GM19238 (cell line): ENCODE measurements around the gene TMIE.

Source experiments
- DNase-seq: peaks from one replicate; pipeline ENCODE4 v3.0.0; 2011; ENCODE audit warnings: low spot score; ENCODE audit not compliant: insufficient read length

TMIE gene

DNA sequence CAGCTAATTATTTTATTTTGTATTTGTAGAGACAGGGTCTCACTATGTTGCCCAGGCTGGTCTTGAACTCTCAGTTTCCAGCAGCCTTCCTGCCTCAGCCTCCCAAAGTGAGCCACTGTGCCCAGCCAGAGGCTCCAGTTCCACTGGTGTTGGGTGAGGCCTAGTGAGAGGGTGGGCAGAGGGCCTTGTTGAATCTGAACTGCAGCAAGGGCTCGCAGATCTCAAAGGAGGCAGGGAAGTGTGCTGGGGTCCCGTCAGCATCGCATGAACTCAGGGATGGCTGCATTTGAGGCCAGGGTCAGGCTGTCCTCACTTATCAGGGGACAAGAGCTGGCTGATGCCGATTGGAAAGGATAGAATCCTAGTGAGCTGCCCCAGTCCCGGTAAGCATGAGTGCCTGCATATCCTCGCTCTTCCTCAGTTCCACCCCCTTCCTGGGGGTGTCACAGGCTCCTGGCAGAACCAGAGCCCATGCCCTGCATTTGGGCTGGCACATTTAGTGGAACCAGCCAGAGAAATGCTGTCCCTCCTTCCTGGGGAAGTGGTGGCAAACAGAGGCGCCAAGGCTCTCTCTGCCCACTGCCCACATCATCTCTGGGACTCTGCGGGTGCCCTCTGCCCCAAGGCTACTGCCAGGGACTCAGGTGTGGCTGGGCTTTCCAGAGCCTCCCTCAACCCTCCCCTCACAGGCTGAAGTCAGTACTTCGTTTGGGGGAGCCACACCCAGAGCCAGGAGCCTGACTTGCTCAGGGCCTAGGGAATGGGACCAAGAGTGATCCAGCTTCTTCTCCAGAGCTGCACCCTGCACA is 31.8 kb upstream of the TMIE start:
- no peak for DNase-seq

DNA sequence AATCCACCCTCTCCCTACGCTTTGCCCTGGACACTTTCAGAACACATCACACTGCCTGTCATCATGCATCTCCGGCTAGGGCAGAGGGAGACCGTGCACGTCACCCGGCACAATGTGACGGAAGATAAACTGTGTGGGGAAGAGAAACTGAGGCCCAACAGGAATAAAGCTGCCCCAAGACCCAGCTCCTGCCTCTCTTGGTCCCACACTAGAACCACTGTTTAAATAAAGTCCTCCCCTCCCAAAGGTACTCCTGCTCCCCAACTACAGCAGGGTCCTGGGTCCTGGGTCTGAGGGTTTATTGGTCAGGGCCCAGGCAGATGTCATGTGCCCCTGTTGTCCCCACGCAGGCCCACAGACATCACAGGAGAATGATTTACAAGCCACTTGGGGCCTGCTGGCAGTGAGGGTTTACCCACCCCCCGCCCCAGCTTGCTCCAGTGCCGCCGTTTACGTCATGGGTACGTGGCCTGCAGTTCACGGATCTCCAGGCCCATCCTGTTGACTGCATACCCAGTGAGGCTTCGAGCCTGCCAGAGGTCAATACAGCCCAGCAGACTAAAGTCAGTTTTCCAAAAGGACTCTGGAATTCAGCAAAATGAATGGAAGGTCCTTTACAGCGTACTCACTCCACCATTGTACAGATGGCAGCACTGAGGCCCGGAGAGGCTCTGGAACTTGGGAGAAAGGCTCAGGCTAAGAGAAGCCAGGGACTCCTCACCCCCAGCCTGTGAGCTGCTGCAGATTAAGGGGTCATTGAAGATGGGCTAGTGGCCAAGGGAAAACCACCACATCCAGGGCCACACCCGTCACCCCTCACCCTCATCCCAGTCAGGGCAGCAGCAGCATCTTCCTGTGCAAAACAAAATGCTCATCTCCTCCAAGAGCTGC is 30.9 kb upstream of the TMIE start:
- DNase-seq, result no peak

DNA sequence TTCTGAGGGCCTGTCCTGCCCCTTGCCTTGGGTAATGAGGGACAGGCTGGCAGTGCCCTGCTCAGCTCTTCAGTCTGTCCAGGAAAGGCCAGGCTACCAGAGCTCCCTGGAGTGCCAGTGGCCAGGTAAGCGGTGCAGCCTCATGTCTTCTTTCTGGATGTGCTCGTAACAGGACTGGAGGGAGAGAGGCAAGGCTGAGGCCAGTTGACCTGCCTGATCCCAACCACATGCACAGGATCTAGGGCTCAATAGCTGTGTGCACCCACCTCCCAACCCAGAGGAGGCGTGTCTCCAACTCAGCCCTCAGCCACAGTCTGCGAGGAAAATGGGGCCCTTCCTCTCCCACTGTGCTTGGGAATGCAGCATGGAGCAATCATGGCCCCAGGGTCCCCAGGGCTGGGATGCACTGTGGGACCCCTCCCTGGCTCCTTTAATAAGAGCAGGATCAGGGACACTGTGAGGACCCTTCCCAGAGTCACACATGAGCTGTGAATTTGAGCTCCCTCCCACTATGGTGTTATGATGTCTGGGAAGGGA is 30.2 kb upstream of the TMIE start:
- DNase-seq, result no peak

DNA sequence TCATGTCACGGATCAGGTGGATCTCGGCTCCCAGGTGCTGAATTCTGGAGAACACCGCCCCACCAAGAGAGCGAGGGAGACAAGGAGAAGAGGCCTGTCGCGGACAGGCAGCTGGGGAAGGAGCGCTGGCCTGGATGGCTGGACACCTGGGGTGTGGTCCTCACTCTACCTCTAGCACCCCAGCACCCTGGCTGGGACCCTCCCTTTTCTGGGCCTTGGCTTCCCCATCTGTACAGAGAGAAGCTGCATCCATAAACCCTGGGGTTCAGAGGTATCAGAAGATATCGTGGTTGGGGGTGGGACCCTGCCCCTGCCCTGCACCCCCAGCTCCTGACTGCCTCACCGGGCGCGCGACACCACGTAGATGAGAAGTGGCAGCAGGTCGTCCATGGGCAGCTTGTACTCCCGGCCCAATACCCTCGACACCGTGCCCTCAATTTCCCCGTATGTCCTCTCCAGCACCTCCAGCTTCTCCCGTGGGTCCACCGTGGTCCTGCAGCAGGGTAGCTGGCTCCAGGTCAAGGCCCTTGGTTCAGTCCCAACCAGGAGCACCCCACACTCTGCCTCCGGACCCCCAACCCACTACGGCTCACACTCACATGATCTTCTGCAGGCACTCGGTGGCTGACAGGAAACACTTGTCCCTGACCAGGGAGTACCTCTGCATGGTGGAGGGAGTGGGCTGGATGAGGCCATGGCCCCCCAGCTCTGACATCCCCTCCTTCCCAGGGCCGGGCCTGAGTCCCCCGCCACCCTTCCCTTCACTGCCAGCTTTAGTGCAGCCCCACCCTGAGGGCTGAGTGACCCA is 29.4 kb upstream of the TMIE start:
- no peak for DNase-seq

DNA sequence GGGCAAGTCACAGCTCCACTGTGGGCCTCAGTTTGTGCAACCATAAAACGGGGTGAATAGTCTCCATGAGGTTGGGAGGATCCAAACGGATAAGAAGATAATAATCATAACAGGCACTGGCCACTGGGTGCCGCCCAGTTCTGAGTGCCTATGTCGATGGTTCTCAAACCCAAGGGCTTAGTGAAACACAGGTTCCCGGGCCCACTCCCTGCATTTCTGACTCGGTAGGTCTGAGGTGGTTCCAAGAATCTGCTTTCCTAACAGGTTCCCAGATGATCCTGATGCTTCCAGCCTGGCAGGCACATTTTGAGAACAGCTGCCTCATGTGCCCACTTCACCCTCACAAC is 28.9 kb upstream of the TMIE start:
- no peak for DNase-seq

DNA sequence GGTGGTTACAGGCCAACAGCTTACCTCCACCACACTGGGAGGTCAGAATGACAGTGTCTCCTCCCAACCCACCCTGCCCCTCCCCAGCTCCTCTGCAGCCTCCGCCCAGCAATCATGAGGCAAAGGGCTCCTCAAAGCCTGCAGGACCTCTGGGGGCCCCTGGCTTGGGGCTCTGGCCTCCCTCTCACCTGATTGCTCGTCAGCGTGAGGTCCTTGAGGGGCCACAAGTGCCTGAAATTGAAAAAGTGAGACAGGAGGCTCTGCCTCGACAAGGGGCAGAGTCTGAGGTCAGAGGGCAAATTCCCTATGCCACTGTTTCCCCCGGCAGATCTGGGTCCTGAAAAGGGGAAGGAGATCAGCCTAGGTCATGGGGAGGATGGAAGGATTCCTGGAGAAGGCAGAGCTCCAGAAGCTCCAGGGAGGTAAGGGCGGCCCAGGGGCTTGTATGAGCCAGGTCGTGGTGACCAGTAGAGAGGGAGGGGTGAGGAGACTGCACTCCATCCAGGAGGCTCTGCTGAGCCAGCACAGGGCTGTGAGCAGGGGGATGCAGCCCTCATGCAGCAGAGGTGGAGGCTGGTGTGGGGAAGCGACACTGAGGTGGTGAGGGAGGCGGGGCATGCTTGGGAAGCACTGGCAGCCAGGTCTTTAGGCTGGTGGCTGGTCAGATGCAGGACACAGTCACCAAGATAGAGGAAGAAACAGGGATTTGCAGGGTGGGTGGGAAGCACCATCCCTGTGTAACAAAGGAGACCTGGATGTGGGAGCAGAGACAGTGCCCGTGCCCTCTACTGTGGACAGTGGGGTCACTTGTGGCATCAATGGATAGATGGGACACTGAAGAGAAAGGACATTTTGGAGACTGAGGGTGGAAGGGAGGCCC is 27.8 kb upstream of the TMIE start:
- DNase-seq, result no peak

DNA sequence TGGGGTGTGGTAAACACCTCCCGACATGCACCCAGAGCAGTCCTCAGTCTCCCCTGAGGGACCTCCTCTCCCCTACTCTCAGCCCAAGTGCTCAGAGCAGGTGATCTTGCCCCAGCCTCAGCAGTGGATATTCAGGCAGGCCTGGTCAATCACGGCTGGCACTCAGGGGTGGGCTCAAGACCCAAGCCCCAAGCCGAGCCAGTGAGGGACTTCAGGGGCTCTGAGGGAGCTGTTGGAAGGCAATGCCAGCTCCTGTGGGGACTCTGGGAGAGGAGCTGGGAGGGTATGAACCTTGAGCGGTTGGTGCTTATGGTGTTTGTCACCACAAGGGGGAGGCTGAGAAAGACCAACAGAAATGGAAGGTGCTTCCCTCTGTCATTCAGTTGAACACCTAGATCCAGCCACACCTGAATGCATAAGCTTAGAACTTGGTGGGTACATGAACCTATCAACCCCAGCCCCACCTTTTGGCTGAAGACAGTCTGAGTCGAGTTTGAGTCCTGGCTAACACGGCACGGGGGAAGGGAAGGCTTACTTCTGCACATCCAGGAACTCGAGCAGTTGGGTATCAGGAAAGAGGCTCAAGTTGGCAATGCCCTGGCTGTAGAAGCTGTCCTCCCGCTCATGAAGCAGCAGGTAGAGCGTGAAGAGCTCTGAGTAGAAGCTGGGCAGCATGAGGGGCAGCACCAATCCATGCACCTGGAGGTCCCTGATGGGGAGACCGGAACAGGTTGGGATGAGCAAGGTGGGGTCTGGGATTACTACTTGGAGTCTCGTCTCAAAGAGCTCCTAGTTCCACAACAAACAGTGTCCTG is 27.0 kb upstream of the TMIE start:
- DNase-seq, result no peak

DNA sequence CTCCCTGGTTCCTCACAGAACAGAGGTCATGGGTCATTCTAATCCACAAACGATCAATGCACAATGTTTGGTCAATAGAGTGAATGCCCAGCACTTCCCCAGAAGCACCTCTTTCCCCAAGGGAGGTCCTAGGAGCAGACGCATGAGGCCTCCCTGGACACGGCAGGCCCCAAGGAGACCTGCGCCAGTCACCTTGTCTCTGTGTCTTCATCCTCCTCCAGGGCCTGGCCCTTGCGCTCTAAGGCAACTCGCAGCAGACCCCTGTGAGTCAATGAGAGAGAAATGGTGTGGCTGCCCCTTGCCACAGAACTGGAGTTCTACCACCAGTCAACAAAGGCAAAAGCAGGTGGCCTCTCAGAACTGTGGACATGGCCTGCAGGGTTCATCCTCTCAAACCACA is 25.8 kb upstream of the TMIE start:
- DNase-seq, result no peak

DNA sequence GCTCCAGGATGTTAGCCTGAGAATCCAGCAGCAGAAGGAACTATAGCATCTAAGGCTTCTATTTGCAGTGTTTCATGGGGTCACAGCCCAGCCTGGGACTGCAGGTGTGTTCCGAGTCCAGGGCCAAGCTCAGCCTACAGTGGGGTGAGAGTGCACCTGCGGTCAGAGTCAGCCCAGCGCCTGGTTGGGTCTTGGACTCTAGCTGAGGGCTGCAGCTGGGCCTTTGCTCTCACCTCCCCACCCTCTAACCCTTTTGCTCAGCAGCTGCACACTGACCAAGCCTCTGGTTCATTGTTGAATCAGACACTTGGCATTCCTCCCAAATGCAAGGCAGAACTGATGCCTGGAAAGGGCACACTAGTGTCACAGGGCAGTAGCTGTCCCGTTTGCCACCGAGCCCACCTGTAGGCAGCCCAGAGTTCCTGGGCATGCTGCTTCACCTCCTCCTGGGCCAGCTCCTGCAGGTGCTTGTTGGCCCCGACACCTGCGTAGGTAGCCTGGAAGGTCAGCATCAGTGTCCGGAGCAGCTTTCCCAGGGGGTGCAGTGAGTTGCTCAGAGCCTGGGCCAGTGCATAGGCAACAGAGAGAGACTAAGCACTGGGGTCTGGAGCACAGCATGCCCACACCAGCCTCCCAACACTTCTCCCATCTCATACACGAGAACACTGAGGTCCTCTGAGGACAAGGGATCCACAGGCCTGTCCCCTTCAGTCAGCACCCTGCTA is 25.2 kb upstream of the TMIE start:
- no peak for DNase-seq

DNA sequence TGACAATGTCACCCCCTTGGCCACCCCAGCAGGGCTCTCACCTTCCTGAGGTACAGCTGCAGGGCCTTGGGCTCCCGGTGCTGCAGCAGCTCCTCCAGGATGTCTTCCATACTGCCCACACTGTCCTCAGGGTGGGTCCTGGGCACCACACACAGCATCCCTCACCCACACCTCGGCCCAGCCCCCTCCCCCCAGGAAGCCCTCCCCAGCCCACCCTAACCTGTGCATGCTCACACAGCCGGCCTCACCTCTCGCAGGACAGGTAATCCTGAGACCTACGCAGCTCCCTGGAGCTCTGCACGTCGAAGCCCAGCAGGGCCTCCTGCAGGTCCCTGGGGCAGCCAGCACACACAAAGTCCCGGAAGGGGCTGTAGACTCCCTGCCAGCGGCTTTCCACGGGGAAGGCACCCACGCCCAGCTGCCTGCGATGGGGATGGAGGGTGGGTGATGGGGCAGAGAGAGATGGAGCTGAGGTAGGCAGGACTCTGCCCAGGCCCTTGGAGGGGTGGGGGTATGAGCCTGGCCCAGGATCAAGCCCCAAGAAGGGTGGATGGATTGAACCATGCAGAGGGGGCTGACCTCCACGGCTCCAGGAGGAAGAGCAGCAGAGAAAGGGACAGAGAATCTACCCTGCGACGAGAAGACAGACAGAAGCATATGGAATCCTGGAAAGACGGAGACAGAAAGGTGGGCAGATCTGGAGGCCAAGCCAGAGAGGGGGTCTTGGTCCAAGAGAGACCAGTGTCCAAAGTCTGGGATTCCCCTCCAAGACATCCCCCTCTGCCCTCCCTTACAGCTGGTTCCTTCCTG is 24.4 kb upstream of the TMIE start:
- DNase-seq, result no peak

DNA sequence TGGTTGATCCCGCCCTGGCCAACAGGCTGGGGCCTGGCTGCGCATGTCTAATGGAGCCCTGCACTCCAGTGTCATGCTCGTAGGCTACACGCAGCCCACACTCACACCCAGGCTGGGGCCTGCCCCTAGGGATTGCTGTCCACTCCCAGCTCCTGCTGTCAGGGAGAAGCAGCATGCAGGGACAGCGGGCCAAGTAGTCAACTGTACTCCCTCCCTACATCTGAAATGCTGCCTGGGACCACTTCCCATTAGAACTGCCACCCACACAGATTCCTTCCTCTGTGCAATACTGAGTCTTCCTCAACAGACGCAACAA is 23.8 kb upstream of the TMIE start:
- no peak for DNase-seq

DNA sequence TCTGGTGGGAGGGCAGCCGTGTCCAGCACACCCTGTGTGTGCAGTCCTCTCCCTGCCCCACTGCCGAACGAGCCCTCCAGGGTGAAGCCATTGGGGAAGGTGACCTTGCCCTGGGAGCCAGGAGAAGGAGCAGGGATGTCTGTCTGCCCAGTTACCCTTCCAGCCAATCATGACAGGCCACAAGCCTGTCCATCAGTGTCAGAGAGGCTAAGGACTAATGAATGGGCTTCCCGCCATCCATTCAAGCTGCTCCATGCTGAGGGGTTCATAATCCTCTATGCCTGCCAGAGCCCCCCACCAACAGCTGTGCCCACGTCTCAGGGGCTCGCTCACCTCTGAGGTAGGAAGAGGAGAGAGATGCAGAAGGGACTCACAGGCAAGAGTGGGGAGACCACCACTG is 22.9 kb upstream of the TMIE start:
- no peak for DNase-seq

DNA sequence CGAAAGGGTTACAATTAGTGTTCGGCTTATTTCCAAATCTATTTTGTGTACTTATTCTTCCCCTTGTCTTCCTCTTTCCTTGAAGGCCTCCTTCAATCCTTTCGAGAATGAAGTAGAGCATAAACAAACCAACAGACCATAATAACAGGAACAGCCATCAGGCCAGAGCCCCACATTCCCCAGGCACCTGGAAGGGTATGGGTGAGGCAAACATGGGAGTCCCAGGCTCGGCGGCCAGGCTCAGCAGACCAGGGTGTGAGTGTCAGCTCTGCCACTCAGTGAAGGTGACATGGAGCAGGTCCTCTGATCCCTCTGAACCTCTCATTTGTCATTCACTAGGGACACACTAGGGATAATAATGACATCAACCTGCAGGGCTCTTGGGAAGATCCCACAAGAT is 21.5 kb upstream of the TMIE start:
- DNase-seq, result no peak

DNA sequence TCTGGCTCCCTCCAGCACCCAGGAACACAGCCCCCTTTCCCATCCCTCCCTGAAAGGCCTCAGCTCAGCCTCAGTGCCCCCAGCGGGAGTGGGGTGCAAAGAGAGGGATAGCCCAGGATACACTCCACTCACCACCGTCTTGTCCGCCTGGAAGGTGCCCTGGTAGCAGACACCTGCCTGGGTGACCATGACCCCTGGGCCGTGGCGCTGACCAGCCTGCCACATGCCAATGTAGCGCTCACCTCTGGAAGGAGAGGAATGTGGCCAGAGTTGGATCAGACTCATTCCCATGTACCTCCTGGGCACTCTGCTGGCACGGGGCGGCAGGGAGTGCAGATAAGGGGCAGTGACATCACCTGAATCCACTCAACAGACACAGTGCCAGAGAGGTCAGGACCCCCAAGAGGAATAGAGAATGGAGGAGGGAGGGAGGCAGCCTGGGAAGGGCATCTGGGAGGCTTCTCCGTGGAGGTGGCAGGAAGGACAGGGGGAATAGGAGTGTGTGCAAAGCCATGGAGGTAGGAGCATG is 20.8 kb upstream of the TMIE start:
- no peak for DNase-seq

DNA sequence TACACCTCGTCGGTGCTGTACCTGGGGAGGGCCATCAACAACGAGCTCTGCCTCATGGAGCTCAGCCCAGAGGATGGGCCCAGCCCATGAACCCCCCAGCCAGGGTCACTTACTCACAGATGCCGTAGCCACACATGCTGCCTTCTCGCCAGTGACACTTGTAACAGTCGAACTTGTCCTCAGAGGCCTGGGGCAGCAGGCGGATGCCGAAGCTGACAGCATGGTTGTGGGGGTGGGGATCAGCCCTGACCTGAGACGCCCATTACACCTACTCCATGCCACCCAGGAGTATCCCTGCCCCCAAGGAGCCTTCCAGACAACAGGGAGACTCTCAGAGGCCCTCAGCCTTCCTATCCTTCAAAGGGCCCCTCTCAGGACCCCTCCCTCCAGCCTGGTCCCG is 19.8 kb upstream of the TMIE start:
- DNase-seq, result no peak

DNA sequence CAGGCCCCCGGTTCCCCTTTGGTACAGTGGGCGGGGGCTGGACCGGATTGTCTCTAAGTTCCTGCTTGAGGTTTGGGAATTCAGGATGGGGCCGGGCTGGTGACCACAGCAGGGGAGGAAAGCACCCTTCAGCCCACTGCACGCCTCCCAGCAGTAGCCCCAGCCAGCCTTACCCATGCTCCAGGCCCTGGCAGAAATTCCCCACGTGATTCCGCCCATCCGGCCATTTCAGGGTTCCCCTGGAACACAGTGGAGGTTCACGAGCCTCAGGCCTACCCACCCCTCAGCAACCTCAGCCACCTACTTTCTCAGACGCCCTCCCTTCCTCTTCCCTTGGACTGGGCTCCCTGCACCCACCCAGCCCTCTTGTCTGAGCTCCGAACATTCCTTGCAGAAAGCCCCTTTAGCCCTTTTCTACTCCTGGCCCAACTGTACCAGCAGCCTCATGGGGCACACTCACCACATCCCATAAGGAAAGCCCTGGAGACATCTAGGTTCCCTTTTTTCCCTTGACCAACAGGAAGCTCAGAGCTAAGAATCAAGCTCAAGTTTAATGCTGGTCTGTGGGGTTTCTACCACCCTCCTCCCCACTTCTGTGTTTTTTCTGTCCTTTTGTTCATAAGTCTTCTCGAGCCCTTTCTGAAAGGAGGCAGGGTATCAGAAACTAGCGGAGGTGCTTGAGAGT is 19.2 kb upstream of the TMIE start:
- no peak for DNase-seq

DNA sequence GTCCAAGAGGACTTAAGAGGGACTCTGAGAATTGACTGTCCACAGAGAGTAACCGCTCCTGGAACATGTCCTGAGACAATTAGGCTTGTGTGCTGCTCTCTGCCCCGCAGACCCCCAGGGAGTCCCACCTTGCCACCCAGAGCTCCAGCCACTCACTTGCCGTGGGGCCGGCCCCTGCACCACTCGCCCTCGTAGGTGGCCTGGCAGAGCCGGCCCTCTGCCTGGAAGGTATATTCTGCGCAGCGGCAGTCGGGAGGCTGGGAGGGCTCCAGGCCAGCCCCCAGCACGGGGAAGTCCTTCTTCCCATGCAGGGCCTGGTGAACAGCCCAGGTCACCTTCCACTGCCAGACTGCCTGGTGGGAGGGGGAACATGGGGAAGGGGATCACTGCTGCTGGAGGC is 18.2 kb upstream of the TMIE start:
- no peak for DNase-seq

DNA sequence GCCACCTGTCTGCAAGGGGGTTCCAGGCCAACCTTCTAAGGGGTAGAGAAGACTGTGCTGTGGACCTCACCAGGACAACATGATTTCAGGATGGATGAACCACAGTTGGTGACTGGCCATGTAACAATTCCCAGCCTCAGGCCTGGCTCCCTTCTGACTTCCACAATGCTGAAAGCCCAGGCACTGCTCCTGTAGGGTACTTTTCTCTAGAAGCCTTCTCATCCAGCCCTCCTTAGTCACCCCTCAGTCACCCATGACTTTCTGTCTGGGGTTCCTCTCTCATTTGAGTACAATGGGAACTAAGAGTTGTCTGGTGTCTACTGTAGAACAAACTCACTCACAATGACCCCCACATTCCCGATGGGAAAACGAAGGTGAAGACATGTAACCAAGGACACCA is 16.3 kb upstream of the TMIE start:
- DNase-seq, result no peak
